SU-DHL-6 (cell line): ENCODE results near the gene LMX1A.

Experiments used
- CTCF ChIP-seq: fragments of 200-600 bp; sonication (generic); IDR thresholded peaks from one replicate; pipeline ENCODE4 v1.5.1; 2017; ENCODE audit warnings: antibody characterized with exemption, mild to moderate bottlenecking, low read length, moderate library complexity; ENCODE audit not compliant: insufficient read depth, poor library complexity, severe bottlenecking
- EZH2phosphoT487 ChIP-seq: fragments of 200-600 bp; sonication (generic), shearing (Covaris generic); conservative IDR thresholded peaks from 2 replicates; pipeline ENCODE4 v1.6.1; 2018; ENCODE audit warnings: mild to moderate bottlenecking, antibody characterized with exemption, low read length, moderate library complexity, mixed read lengths

GRCh38 chr1:165248969-165249571 lies 107.4 kb downstream of the LMX1A start:
- no peak for TF ChIP-seq CTCF
- no peak for TF ChIP-seq EZH2phosphoT487
